Measurements from ENCODE around the gene SPATA33.
"Not testable (repeated sequence)": the region's sequence is repeated elsewhere in the genome, so short reads cannot be mapped to it uniquely, and the experiment has no call there.

The SPATA33 gene

DNA sequence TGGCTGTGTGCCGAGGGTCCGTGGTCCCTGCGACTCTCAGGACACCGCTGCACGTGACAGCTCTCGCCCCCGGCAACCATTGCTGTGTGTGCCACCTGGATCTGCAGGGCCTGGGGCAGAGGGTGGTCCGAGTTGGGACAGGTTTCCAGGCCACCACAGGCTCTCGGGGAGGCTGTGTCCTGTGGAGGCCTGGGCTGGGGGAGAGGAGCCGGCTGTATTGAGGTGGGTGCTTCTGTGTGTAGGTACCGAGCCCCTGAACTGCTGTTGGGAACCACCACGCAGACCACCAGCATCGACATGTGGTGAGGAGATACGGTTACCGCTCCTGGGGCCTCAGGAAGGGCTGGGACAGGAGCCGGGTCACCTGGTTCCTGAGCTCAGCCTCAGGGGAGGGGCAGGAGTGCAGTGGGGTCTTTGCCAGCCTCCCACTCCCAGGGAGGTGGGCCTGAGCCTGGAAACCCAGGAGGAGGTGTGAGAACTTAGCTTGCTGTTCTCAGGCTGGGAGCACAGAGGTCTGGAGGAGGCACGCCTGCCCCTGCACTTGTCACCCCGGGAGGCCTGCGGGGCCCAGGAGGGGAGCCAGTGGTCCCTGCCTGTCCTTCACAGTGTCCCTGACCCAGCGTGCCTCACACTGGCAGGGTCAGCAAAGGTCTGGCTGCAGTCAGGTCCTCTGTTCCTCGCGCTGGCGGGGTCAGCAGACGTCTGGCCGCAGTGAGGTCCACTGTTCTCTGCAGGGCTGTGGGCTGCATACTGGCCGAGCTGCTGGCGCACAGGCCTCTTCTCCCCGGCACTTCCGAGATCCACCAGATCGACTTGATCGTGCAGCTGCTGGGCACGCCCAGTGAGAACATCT, 36.5 kb downstream of the SPATA33 start:
- no peak for DNase-seq (ENCODE audit: low spot score)

DNA sequence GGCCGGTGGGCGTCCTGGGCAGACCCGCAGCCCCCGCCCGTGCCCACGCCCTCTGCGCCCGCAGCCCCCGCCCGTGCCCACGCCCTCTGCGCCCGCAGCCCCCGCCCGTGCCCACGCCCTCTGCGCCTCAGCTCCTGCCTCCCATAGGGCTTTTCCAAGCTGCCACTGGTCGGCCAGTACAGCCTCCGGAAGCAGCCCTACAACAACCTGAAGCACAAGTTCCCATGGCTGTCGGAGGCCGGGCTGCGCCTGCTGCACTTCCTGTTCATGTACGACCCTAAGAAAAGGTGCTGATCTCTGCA, 37.1 kb downstream of the SPATA33 start:
- not testable (repeated sequence) for DNase-seq (ENCODE audit: low spot score)

- no peak for DNase-seq (ENCODE audit: low spot score)
Observed at GRCh38 chr16:89695086-89695874, 37.6 kb downstream of the SPATA33 start.

DNA sequence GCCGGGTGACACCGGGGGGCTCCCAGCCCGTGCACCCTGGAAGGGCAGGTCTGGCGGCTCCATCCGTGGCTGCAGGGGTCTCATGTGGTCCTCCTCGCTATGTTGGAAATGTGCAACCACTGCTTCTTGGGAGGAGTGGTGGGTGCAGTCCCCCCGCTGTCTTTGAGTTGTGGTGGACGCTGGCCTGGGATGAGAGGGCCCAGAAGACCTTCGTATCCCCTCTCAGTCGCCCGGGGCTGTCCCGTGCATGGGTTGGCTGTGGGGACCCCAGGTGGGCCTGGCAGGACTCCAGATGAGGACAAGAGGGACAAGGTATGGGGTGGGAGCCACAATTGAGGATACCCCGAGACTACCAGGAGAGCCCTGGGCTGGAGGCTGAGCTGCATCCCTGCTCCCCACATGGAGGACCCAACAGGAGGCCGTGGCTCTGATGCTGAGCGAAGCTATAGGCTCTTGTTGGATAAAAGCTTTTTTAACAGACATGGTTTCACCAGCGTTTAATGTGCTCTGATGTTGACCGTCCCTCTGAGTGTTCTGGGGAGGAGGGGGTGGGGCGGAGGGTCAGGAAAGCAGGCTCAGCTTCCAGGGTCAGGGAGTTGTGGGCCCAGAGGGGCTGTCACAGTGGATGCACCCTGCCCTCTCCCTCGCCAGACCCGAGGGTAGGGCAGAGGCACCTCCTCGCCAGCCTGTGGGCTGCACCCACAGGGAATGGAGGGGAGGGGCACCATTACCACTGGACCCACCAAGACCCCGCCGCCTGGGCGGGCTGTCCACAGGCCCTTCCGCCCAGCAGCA, 38.4 kb downstream of the SPATA33 start:
- no peak for DNase-seq (ENCODE audit: low spot score)

DNA sequence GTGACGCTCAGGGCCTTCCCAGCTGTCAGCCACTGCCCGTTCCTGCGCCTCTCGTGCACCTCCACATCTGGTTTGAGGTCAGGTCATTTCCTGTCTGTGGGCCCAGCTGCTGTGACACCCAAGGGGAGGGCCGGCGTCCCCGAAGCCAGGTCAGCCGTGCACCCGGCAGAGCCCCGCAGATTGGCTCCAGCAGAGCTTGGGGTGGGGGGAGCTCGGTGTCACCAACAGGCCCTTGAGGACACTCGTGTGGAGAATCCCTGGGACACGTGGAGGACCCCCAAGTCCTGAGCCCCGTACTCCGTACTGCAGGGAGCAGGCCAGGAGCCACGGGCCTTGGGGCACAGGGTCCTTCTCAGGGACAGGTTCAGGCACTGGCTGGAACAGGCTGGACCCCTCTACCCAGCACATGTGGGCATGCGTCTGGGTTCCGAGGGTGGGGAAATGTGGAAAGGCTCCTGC, 39.1 kb downstream of the SPATA33 start:
- no peak for DNase-seq (ENCODE audit: low spot score)

DNA sequence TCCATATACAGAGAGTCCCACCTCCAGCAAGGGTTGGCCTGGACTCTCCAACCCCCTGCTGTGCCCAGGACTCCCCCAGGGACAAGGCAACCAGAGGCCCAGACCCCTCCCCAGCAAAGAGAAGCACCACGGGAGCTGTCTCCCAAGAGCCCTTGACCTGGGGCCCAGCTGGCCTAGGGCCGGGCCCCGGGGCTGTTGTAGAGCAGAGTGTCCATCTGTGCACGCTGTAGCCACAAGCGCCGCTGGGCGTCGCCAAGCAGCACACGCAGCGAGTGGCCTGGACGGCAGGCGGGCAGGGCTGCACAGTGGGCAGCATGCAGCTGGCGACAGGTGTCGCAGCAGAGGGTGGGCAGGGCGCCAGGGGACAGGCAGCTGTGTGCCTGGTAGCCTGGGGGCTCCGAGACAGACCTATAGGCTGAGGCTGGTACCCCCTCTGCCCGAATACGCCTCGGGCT, 39.6 kb downstream of the SPATA33 start:
- DNase-seq (ENCODE audit: low spot score) = no peak

DNA sequence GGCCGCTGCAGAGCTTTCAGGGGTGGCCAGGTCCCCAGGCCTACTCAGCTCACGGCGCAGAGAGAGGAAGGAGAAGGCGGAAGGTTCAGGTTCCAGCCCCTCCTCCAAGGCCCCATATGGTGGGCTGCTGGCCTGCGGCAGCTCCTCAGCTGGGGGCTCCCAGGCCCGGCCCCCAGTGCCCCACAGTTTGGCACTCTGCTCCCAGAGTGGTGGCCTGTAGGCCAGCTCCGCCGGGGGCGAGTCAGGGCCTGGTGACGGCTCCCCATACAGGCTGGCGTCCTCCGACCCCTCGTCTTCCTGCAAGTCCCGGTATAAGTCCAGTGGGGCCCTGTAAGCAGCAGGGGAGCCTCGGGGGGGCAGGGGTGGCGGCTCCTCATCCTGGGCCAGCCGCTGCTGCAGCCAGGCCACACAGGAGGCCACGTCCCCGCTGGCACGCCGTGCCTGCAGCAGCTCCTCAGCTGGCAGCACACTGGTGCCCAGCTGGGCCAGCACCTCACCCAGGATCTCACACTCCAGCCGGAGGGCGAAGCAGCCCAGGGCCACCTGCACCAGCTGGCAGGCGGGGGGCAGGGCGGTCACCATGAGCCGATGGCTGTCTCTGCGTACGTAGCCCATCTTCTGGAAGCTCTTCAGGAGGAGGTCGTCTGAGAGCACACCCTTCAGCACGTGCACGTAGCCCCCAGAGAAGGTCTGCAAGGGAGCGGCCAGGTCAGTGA, 40.1 kb downstream of the SPATA33 start:
- no peak for DNase-seq (ENCODE audit: low spot score)

- DNase-seq (ENCODE audit: low spot score) = not testable (repeated sequence)
Observed at GRCh38 chr16:89698717-89699116, 41.1 kb downstream of the SPATA33 start.

- DNase-seq (ENCODE audit: low spot score) = not testable (repeated sequence)
Observed at GRCh38 chr16:89699629-89700099, 42.0 kb downstream of the SPATA33 start.

GRCh38 chr16:89700100-89700648, 42.5 kb downstream of the SPATA33 start:
- peak; percentile 98 for DNase-seq (ENCODE audit: low spot score)

- DNase-seq (ENCODE audit: low spot score) = peak; percentile 55
Observed at GRCh38 chr16:89700649-89701424, 43.2 kb downstream of the SPATA33 start.

DNA sequence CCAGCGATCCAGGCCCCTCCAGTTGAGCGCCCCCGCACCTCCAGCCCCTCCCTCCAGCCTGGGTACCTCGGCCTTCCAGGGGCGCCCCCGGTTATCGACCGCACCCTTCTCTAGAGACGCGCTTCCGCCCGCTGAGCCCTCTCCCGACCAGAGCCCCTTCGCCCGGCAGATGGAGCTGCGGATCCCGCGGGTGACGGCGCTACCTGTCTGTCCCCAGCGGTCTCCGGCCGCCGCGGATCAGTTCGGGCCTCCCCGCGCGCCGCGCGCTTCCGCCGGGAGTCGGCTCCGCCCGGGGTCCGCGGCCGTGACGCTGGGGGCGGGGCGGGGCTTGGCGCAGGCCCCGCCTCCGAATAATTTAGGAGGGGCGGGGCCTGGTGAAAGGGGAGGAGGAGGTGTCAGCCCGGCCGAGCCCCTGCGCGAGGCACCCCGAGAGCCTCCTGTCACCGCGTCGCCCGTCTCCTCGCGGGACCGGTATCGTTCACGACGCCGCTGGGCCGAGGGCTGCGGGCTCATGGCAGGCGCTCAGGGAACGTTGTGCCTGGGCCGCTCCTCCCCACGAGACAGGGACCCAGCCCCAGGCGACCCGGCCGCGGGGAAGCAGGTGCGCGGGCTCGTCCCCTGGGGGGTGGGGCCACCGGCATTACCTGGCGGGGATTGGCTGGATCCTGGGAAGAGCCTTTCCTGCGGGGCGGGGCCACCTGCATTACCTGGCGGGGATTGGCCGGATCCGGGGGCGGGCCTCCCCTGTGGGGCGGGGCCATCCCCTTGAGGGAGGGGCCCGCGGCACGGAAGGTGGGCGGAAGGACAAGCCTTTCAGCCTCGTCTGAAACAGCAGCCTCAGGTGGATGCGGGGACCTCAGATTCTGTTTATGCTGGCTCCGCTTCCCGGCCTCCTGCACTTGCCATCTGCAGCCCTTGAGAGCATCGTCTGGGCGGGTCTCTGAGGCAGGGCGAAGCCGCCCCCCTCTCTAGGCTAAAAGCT, 44.1 kb downstream of the SPATA33 start, which contains the start of gene SPATA2L:
Gene SPATA2L, minus strand, starts transcription at position 281 of the 982 bp plus-strand sequence. CDS start 473 bp downstream, outside the sequence.
- DNase-seq (ENCODE audit: low spot score) = peak; percentile 96

GRCh38 chr16:89704281-89704680, 46.6 kb downstream of the SPATA33 start:
- DNase-seq (ENCODE audit: low spot score) = no peak

GRCh38 chr16:89705006-89705405, 47.4 kb downstream of the SPATA33 start:
- DNase-seq (ENCODE audit: low spot score) = no peak

GRCh38 chr16:89706518-89707260, 49.1 kb downstream of the SPATA33 start:
- no peak for DNase-seq (ENCODE audit: low spot score)

DNA sequence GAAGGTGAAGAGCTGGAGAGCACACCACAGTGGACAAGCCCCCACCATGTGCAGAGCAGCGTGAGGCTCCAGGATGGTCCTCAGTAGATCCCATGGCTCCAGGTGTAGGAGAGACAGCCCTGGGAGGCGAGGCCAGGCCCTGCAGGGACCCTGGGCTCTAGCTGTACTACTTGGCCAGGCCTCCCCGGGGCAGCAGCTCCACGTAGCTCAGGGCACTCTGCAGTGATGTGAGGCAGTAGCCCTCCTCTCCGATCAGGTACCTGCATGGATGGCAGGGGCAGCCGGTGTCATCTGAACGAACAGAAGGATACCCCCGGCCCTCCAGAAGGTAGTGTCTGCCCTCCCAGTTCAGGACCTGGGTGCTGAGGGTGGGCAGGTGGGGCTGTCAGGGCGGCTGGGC, 50.1 kb downstream of the SPATA33 start:
- no peak for DNase-seq (ENCODE audit: low spot score)

DNA sequence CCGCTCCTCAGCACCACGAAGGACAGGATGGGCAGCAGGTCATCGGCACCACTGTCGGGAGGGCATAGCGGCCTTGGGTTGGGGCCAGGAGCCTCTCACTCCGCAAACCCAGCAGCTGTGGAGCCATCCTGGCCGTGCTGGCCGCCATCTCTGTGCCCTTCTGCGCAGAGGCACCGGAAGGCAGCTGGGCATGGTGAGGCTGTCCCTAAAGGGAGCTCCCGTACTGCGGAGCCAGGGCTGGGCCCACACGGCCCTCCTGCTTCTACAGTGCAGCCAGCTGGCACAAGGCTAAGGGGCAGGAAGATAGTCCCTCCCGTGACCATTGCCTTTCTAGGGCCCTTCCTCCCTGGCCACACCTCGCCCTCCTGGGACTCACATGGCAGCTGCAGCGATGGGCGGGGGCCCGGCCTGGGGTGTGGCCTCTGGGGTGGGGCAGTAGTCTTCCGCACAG, 50.9 kb downstream of the SPATA33 start:
- DNase-seq (ENCODE audit: low spot score) = no peak

- no peak for DNase-seq (ENCODE audit: low spot score)
Observed at GRCh38 chr16:89709166-89709565, 51.5 kb downstream of the SPATA33 start.

All from GM03348 (cell line).